Measurements from ENCODE around the gene PGAM2.
A peak's percentile ranks its signal among the peaks of the same experiment; 100 is the strongest.

PGAM2 gene

GRCh38 chr7:44101303-44101965 is 36.1 kb upstream of the PGAM2 start:
- no peak for ATAC-seq
- TF ChIP-seq ZNF8 (CRISPR knock-in tag; IDR thresholded peaks at IDR 0.05) (no peak), PPARA (CRISPR knock-in tag; IDR thresholded peaks at IDR 0.05; ENCODE audit: borderline replicate concordance) (no peak), CREB5 (CRISPR knock-in tag; IDR thresholded peaks at IDR 0.05; ENCODE audit: low read depth) (no peak), ZC3H10 (CRISPR knock-in tag; IDR thresholded peaks at IDR 0.05) (no peak), SNAI2 (CRISPR knock-in tag; IDR thresholded peaks at IDR 0.05) (no peak), ZFP30 (CRISPR knock-in tag; IDR thresholded peaks at IDR 0.05) (no peak), ZNF70 (CRISPR knock-in tag; IDR thresholded peaks at IDR 0.05) (no peak), RARB (CRISPR knock-in tag; IDR thresholded peaks at IDR 0.05) (no peak), TCF4 (CRISPR knock-in tag; IDR thresholded peaks at IDR 0.05; ENCODE audit: borderline replicate concordance) (no peak), ZFP3 (CRISPR knock-in tag; IDR thresholded peaks at IDR 0.05) (no peak)

- TF ChIP-seq CSRNP3 (CRISPR knock-in tag; IDR thresholded peaks at IDR 0.05) (no peak), ISL1 (CRISPR knock-in tag; IDR thresholded peaks at IDR 0.05) (no peak), ARNTL (CRISPR knock-in tag; IDR thresholded peaks at IDR 0.05; ENCODE audit: borderline replicate concordance, low read depth) (no peak), TOX (CRISPR knock-in tag; IDR thresholded peaks at IDR 0.05; ENCODE audit: borderline replicate concordance) (no peak)
Measured at GRCh38 chr7:44100458-44101302, 35.3 kb upstream of the PGAM2 start.

GRCh38 chr7:44099669-44100068 is 34.3 kb upstream of the PGAM2 start:
- TF ChIP-seq CSDC2 (CRISPR knock-in tag; IDR thresholded peaks at IDR 0.05) = no peak
- no peak for TF ChIP-seq ZFP3 (CRISPR knock-in tag; IDR thresholded peaks at IDR 0.05)
- no peak for TF ChIP-seq ZC3H10 (CRISPR knock-in tag; IDR thresholded peaks at IDR 0.05)
- TF ChIP-seq SNAI2 (CRISPR knock-in tag; IDR thresholded peaks at IDR 0.05) = no peak
- TF ChIP-seq ESRRG (CRISPR knock-in tag; IDR thresholded peaks at IDR 0.05) = no peak
- no peak for TF ChIP-seq GLIS3 (CRISPR knock-in tag; IDR thresholded peaks at IDR 0.05)
- TF ChIP-seq ISL1 (CRISPR knock-in tag; IDR thresholded peaks at IDR 0.05) = no peak
- TF ChIP-seq ZFP30 (CRISPR knock-in tag; IDR thresholded peaks at IDR 0.05) = no peak
- no peak for TF ChIP-seq PPARA (CRISPR knock-in tag; IDR thresholded peaks at IDR 0.05; ENCODE audit: borderline replicate concordance)
- TF ChIP-seq POU6F1 (CRISPR knock-in tag; IDR thresholded peaks at IDR 0.05; ENCODE audit: borderline replicate concordance, low read depth) = no peak
- no peak for TF ChIP-seq ZNF565 (CRISPR knock-in tag; conservative IDR thresholded peaks at IDR 0.05; ENCODE audit: low read depth)
- no peak for TF ChIP-seq ZNF8 (CRISPR knock-in tag; IDR thresholded peaks at IDR 0.05)
- no peak for TF ChIP-seq RARB (CRISPR knock-in tag; IDR thresholded peaks at IDR 0.05)
- no peak for TF ChIP-seq CREB5 (CRISPR knock-in tag; IDR thresholded peaks at IDR 0.05; ENCODE audit: low read depth)
- no peak for TF ChIP-seq ARNTL (CRISPR knock-in tag; IDR thresholded peaks at IDR 0.05; ENCODE audit: borderline replicate concordance, low read depth)
- TF ChIP-seq ZNF70 (CRISPR knock-in tag; IDR thresholded peaks at IDR 0.05) = no peak
- TF ChIP-seq OSR1 (CRISPR knock-in tag; IDR thresholded peaks at IDR 0.05) = no peak
- no peak for TF ChIP-seq TOX (CRISPR knock-in tag; IDR thresholded peaks at IDR 0.05; ENCODE audit: borderline replicate concordance)
- ATAC-seq = no peak

More at GRCh38 chr7:44100458-44101302, 35.3 kb upstream of the PGAM2 start:
- peak; percentile 6 for ATAC-seq

Data from SK-N-SH treated with all-trans-retinoic acid at 6 μM for 48 hours (cell line).